ENCODE results near the gene ZBTB46. TPM values are rescaled to one million over a fixed set of nuclear protein-coding genes. Genes with fewer than 3 reads are reported as not detected.

ZBTB46 gene
- total RNA-seq, 2 experiments from 2014 or later: 0.67 to 1.3 TPM

GRCh38 chr20:63861981-63862901 is 31.2 kb upstream of the ZBTB46 start:
- TF ChIP-seq EZH2phosphoT487 (IDR thresholded peaks at IDR 0.05; ENCODE audit: borderline replicate concordance, low read depth, low read length): no peak
- TF ChIP-seq CTCF (conservative IDR thresholded peaks at IDR 0.05; ENCODE audit: low read length): no peak
- Histone ChIP-seq H3K4me2 (ENCODE audit: low read length) (no peak overlapping the region), H3K4me3 (ENCODE audit: low read depth, low read length, poor library complexity, severe bottlenecking) (no peak overlapping the region), H3K36me3 (ENCODE audit: insufficient read depth, low read length) (peaks cover 16% of the 10 kb centered on the region), H3K9me3 (ENCODE audit: low read length) (no peaks in the 10 kb centered on the region), H2AFZ (ENCODE audit: low read length) (no peak overlapping the region), H3K27ac (ENCODE audit: low read depth, low read length, poor library complexity, severe bottlenecking) (no peak overlapping the region), H4K20me1 (ENCODE audit: insufficient read depth, low read length) (no peaks in the 10 kb centered on the region), H3K79me2 (ENCODE audit: insufficient read depth, low read depth, low read length) (peaks cover 30% of the 10 kb centered on the region), H3K4me1 (ENCODE audit: insufficient read depth, low read length, poor library complexity, severe bottlenecking) (peaks cover 22% of the 10 kb centered on the region), H3K9me2 (ENCODE audit: insufficient read depth, low read length) (no peaks in the 10 kb centered on the region)
- POLR2A ChIA-PET: interaction anchor here (0.6 kb wide), 1 partner anchor 33 kb away, joined by 4 read pairs; the partner anchor contains the start of gene DNAJC5
- no peak for DNase-seq (ENCODE audit: low spot score)
- intact Hi-C loops (cut with micrococcal nuclease; ENCODE audit: unreplicated experiment): loop anchor here (10.0 kb wide), 1 partner anchor 327 kb away; the partner anchor contains the start of gene PTK6
- no TSS peak for BruUV-seq (replicated peaks)
- CTCF ChIA-PET (ENCODE audit: unreplicated experiment): no interaction called here

- no peak for DNase-seq (ENCODE audit: low spot score)
- CTCF ChIA-PET (ENCODE audit: unreplicated experiment): no interaction called here
- intact Hi-C loops (cut with micrococcal nuclease; ENCODE audit: unreplicated experiment): loop anchor here (10.0 kb wide), 1 partner anchor 327 kb away; the partner anchor contains the start of gene PTK6
Measured at GRCh38 chr20:63861365-63861934, 30.4 kb upstream of the ZBTB46 start, which contains the start of gene ABHD16B. TSS of gene ABHD16B (plus strand) at chr20:63861498. CDS start at chr20:63861541, 43 bp downstream.

More at GRCh38 chr20:63861365-63861934, 30.4 kb upstream of the ZBTB46 start, which contains the start of gene ABHD16B:
- peaks cover 22% of the 10 kb centered on the region for H3K4me1 ChIP-seq (ENCODE audit: insufficient read depth, low read length, poor library complexity, severe bottlenecking)
- no peak within 1 kb of the TSS for H3K4me3 ChIP-seq (ENCODE audit: low read depth, low read length, poor library complexity, severe bottlenecking)
- TF ChIP-seq EZH2phosphoT487 (IDR thresholded peaks at IDR 0.05; ENCODE audit: borderline replicate concordance, low read depth, low read length) (no peak), CTCF (conservative IDR thresholded peaks at IDR 0.05; ENCODE audit: low read length) (no peak)
- H3K9me3 ChIP-seq (ENCODE audit: low read length): no peaks in the 10 kb centered on the region
- H4K20me1 ChIP-seq (ENCODE audit: insufficient read depth, low read length): no peaks in the 10 kb centered on the region
- H3K79me2 ChIP-seq (ENCODE audit: insufficient read depth, low read depth, low read length): peaks cover 22% of the 10 kb centered on the region; the same call in 1 of the 2 replicates
- no peak within 1 kb of the TSS for H3K27ac ChIP-seq (ENCODE audit: low read depth, low read length, poor library complexity, severe bottlenecking)
- H3K36me3 ChIP-seq (ENCODE audit: insufficient read depth, low read length): peaks cover 16% of the 10 kb centered on the region
- H2AFZ ChIP-seq (ENCODE audit: low read length): no peak within 1 kb of the TSS
- H3K4me2 ChIP-seq (ENCODE audit: low read length): no peak within 1 kb of the TSS
- no TSS peak for BruUV-seq (replicated peaks)
- no peaks in the 10 kb centered on the region for H3K9me2 ChIP-seq (ENCODE audit: insufficient read depth, low read length)
- POLR2A ChIA-PET: no interaction called here

Data from OCI-LY7 (cell line).